ENCODE data around the gene ARHGAP10.

ARHGAP10 gene

DNA sequence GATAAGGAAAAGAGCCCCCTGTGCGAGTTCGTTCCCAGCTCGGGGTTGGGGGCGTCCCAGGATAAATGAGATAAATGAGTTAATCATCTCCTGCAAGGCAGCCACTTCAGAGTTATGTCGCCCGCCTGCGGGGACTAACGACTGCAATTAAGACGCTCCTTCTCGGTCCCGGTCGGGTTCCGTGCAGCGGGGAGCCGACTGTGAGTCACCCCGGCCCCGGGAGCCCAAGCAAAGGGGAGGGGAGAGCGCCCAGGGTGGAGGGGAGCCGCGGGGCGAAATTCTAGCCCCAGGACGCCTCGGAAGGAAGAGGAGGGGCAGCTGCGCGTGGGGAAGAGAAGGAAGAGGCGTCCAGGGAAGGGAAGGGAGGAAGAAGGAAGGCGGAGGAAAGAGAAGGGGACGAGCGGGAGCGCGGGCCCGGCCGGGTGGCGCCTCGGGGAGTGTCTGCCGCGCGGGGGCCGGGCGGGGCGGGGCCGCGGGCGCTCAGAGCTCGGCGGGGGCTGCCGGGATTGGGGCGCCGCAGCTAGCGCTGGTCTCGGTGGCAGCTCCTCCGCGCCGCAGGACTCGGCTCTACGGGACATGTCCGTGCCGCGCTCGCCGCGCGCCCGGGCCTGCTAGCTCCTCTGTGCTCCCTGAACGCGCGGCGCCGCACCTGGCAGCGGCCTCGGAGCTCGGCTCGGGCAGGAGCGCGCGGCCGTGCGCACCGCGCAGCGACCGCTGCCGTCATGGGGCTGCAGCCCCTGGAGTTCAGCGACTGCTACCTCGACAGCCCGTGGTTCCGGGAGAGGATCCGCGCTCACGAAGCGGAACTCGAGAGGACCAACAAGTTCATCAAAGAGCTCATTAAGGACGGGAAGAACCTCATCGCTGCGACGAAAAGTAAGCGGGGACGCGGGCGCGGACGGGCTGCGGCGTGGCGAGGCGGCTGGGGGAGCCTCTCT, at the start of gene ARHGAP10:
TSS of gene ARHGAP10 (plus strand) at position 509 of the 938 bp plus-strand sequence. CDS start at position 723, 214 bp downstream.
- Histone ChIP-seq H3K9me3 (ENCODE audit: low read depth, low read length) (no peaks in the 10 kb centered on the region), H3K27ac (peak within 1 kb of the TSS; percentile 61), H3K9ac (ENCODE audit: insufficient read length) (peak within 1 kb of the TSS; percentile 77), H3K36me3 (ENCODE audit: insufficient read depth, low read length) (no peaks in the 10 kb centered on the region), H3K4me3 (peak within 1 kb of the TSS; percentile 91)
- TF ChIP-seq POLR2AphosphoS5 (IDR thresholded peaks at IDR 0.05; ENCODE audit: borderline replicate concordance, low read depth, low read length) = peak; percentile 55; the same call in 1 of the 2 replicates
- TF ChIP-seq EZH2 (IDR thresholded peaks at IDR 0.05) = no peak
- no peak for TF ChIP-seq FOXP2 (optimal IDR thresholded peaks at IDR 0.05; ENCODE audit: control extremely low read depth, extremely low read length, insufficient read depth)
- DNase-seq (ENCODE audit: low read depth, low spot score) = no peak

DNA sequence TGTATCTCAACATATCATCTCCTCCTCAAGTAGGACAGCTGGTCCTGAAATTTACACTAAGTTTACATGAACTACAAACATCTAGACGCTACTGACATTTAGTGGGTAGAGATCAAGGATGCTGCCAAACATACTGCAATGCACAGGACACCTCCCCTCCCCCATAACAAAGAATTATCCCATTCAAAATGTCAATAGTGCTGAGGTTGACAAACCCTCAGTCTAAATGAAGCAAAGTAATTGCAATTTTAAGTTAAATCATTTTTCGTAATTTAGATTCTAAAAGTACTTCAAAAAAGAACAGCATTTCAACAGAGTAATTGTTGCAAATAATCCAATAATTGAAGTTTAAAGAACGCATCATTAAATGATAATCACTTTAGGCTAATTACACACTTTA, 49.1 kb upstream of the ARHGAP10 start:
- no peaks in the 10 kb centered on the region for H3K9me3 ChIP-seq (ENCODE audit: low read depth, low read length)
- TF ChIP-seq EZH2 (IDR thresholded peaks at IDR 0.05) = no peak
- DNase-seq (ENCODE audit: low read depth, low spot score) = no peak
- H3K9ac ChIP-seq (ENCODE audit: insufficient read length) = peak overlapping the region; percentile 92
- peaks cover 15% of the 10 kb centered on the region; the same call in 1 of the 2 replicates for H3K36me3 ChIP-seq (ENCODE audit: insufficient read depth, low read length)
- no peak overlapping the region for H3K27ac ChIP-seq
- H3K4me3 ChIP-seq = peak overlapping the region; percentile 91

- Histone ChIP-seq H3K27ac (no peak overlapping the region), H3K9ac (ENCODE audit: insufficient read length) (peak overlapping the region; percentile 92), H3K9me3 (ENCODE audit: low read depth, low read length) (no peaks in the 10 kb centered on the region), H3K4me3 (peak overlapping the region; percentile 91), H3K36me3 (ENCODE audit: insufficient read depth, low read length) (peaks cover 15% of the 10 kb centered on the region; the same call in 1 of the 2 replicates)
- TF ChIP-seq FOXP2 (optimal IDR thresholded peaks at IDR 0.05; ENCODE audit: control extremely low read depth, extremely low read length, insufficient read depth) (no peak), POLR2AphosphoS5 (IDR thresholded peaks at IDR 0.05; ENCODE audit: borderline replicate concordance, low read depth, low read length) (no peak), EZH2 (IDR thresholded peaks at IDR 0.05) (no peak)
- DNase-seq (ENCODE audit: low read depth, low spot score) = no peak
These were observed 48.7 kb upstream of the ARHGAP10 start for GRCh38 chr4:147683188-147683591.

DNA sequence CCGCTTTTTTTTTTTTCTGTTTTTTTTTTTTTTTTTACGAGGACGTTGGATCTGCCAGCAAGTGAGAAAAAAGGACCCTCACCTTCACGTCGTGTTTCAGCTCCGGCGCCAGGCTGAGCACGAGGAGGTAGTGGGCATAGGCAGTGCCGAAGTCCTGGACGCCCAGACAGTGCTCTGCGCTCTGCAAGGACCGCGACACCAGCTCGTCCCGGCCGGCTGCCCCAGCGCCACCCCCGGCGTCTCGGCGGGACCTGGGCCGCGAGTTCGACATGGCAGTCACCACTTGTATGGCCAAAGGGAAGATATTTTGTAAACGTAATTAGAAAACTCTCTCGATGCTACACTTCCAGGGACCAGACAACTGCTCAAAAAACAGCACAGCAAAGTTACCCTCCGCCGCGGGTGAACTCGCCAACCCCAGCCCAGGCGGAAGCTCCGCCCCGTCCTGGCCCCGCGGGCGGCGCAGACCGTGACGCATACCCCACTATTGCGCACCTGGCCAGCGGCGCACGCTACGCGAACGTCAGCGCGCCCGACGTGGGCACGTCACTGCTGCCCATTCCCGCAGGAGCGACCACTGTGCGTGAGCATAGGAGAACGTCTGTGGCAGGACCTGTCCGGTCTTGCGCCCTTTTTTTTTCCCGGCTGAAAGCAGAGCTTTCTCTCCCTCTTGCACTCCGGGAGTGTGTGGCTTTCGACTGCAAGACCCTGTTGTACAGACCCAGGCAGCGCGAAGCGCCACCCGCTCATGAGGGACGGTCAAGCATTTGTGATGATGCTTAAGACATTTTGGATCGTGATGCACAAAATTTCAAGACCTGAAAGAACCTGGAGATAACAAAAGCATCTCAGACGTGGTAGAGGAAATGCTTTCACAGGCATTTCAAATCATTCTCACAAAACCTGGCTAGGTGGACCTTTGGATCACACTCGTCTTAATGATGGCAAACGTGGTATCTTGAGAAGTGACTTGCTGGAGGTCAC, 47.9 kb upstream of the ARHGAP10 start, which contains the start of gene PRMT9:
TSS of gene PRMT9 (minus strand) at position 447 of the 984 bp plus-strand sequence. CDS start at position 271, 176 bp downstream.
- Histone ChIP-seq H3K9me3 (ENCODE audit: low read depth, low read length) (no peaks in the 10 kb centered on the region), H3K4me3 (peak within 1 kb of the TSS; percentile 91), H3K36me3 (ENCODE audit: insufficient read depth, low read length) (peaks cover 13% of the 10 kb centered on the region; the same call in 1 of the 2 replicates), H3K9ac (ENCODE audit: insufficient read length) (peak within 1 kb of the TSS; percentile 92), H3K27ac (peak within 1 kb of the TSS; percentile 63; the same call in 1 of the 2 replicates)
- DNase-seq (ENCODE audit: low read depth, low spot score) = no peak
- TF ChIP-seq POLR2AphosphoS5 (IDR thresholded peaks at IDR 0.05; ENCODE audit: borderline replicate concordance, low read depth, low read length) = peak; percentile 99
- no peak for TF ChIP-seq EZH2 (IDR thresholded peaks at IDR 0.05)

- no peak overlapping the region for H3K9ac ChIP-seq (ENCODE audit: insufficient read length)
- DNase-seq (ENCODE audit: low read depth, low spot score) = no peak
- TF ChIP-seq POLR2AphosphoS5 (IDR thresholded peaks at IDR 0.05; ENCODE audit: borderline replicate concordance, low read depth, low read length) (no peak), EZH2 (IDR thresholded peaks at IDR 0.05) (no peak), FOXP2 (optimal IDR thresholded peaks at IDR 0.05; ENCODE audit: control extremely low read depth, extremely low read length, insufficient read depth) (no peak)
These were observed 42.8 kb upstream of the ARHGAP10 start for GRCh38 chr4:147689067-147689466.

GRCh38 chr4:147691820-147692219, 40.1 kb upstream of the ARHGAP10 start:
- H3K4me3 ChIP-seq = no peak overlapping the region
- H3K9me3 ChIP-seq (ENCODE audit: low read depth, low read length) = no peaks in the 10 kb centered on the region
- no peak overlapping the region for H3K27ac ChIP-seq
- no peak overlapping the region for H3K9ac ChIP-seq (ENCODE audit: insufficient read length)
- no peak for DNase-seq (ENCODE audit: low read depth, low spot score)
- H3K36me3 ChIP-seq (ENCODE audit: insufficient read depth, low read length) = no peaks in the 10 kb centered on the region
- TF ChIP-seq EZH2 (IDR thresholded peaks at IDR 0.05) = no peak
- TF ChIP-seq FOXP2 (optimal IDR thresholded peaks at IDR 0.05; ENCODE audit: control extremely low read depth, extremely low read length, insufficient read depth) = no peak
- TF ChIP-seq POLR2AphosphoS5 (IDR thresholded peaks at IDR 0.05; ENCODE audit: borderline replicate concordance, low read depth, low read length) = no peak

More at GRCh38 chr4:147689067-147689466, 42.8 kb upstream of the ARHGAP10 start:
- Histone ChIP-seq H3K4me3 (no peak overlapping the region), H3K27ac (no peak overlapping the region), H3K36me3 (ENCODE audit: insufficient read depth, low read length) (no peaks in the 10 kb centered on the region), H3K9me3 (ENCODE audit: low read depth, low read length) (no peaks in the 10 kb centered on the region)

- Histone ChIP-seq H3K4me3 (no peak overlapping the region), H3K9ac (ENCODE audit: insufficient read length) (no peak overlapping the region), H3K36me3 (ENCODE audit: insufficient read depth, low read length) (no peaks in the 10 kb centered on the region), H3K9me3 (ENCODE audit: low read depth, low read length) (no peaks in the 10 kb centered on the region), H3K27ac (no peak overlapping the region)
- TF ChIP-seq POLR2AphosphoS5 (IDR thresholded peaks at IDR 0.05; ENCODE audit: borderline replicate concordance, low read depth, low read length) (no peak), EZH2 (IDR thresholded peaks at IDR 0.05) (no peak), FOXP2 (optimal IDR thresholded peaks at IDR 0.05; ENCODE audit: control extremely low read depth, extremely low read length, insufficient read depth) (no peak)
- no peak for DNase-seq (ENCODE audit: low read depth, low spot score)
These were observed 38.7 kb upstream of the ARHGAP10 start for GRCh38 chr4:147693218-147693617.

DNA sequence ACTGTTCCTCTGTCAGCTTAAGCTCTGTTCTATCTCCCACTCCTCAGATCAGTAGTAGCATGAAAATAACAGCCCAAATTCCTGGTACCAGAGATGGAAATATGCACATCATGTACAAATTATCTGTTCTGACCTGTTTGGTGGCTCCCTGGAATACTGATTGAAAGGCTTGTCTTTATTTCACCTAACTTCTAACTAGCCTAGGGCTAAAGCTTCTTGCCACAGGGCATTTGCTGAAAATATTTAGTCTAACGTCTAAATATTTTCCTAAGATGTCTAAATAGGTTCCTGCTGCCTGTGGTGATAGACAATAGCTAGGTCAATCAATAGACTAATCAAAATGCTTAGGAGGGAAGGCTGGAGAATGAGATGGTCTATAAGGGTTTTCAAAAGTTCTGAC, 35.0 kb upstream of the ARHGAP10 start:
- Histone ChIP-seq H3K9ac (ENCODE audit: insufficient read length) (no peak overlapping the region), H3K4me3 (no peak overlapping the region), H3K9me3 (ENCODE audit: low read depth, low read length) (no peaks in the 10 kb centered on the region), H3K36me3 (ENCODE audit: insufficient read depth, low read length) (no peaks in the 10 kb centered on the region), H3K27ac (no peak overlapping the region)
- TF ChIP-seq FOXP2 (optimal IDR thresholded peaks at IDR 0.05; ENCODE audit: control extremely low read depth, extremely low read length, insufficient read depth) (no peak), POLR2AphosphoS5 (IDR thresholded peaks at IDR 0.05; ENCODE audit: borderline replicate concordance, low read depth, low read length) (no peak), EZH2 (IDR thresholded peaks at IDR 0.05) (no peak)
- DNase-seq (ENCODE audit: low read depth, low spot score) = no peak
